ENCODE measurements around the gene TNFRSF19.

- TF ChIP-seq, protein P1, sequence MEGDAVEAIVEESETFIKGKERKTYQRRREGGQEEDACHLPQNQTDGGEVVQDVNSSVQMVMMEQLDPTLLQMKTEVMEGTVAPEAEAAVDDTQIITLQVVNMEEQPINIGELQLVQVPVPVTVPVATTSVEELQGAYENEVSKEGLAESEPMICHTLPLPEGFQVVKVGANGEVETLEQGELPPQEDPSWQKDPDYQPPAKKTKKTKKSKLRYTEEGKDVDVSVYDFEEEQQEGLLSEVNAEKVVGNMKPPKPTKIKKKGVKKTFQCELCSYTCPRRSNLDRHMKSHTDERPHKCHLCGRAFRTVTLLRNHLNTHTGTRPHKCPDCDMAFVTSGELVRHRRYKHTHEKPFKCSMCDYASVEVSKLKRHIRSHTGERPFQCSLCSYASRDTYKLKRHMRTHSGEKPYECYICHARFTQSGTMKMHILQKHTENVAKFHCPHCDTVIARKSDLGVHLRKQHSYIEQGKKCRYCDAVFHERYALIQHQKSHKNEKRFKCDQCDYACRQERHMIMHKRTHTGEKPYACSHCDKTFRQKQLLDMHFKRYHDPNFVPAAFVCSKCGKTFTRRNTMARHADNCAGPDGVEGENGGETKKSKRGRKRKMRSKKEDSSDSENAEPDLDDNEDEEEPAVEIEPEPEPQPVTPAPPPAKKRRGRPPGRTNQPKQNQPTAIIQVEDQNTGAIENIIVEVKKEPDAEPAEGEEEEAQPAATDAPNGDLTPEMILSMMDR (IDR thresholded peaks at IDR 0.05): no peak
- TF ChIP-seq POLR2A (IDR thresholded peaks at IDR 0.05) (no peak), EP300 (IDR thresholded peaks at IDR 0.05) (no peak)
Observed at GRCh38 chr13:23610966-23611491, 40.8 kb downstream of the TNFRSF19 start.

All from stomach (tissue), 4 donors.